SU-DHL-6 (cell line): ENCODE measurements around the gene CFAP45.

Experiments used
- H2AFZ ChIP-seq: fragments of 200-600 bp; sonication (generic); 2 replicates; pipeline ENCODE4 v1.6.1; 2014; ENCODE audit warnings: low read depth, mild to moderate bottlenecking, moderate library complexity, mixed read lengths, antibody characterized with exemption, low read length; ENCODE audit not compliant: severe bottlenecking
- H3F3A ChIP-seq: fragments of 200-600 bp; shearing (Covaris generic); 2 replicates; pipeline ENCODE4 v1.6.0; 2016; ENCODE audit warnings: antibody characterized with exemption, mild to moderate bottlenecking; ENCODE audit not compliant: insufficient read depth
- H3K27ac ChIP-seq: fragments of 200-600 bp; sonication (generic); 2 replicates; pipeline ENCODE4 v1.5.1; 2016; ENCODE audit warnings: low read depth, mild to moderate bottlenecking, low read length, moderate library complexity, mixed read lengths
- H3K27me3 ChIP-seq: fragments of 200-600 bp; sonication (generic), shearing (Covaris generic); 2 replicates; pipeline ENCODE4 v1.6.0; 2014; ENCODE audit warnings: mild to moderate bottlenecking, low read length
- H3K36me3 ChIP-seq: fragments of 200-600 bp; sonication (generic); 2 replicates; pipeline ENCODE4 v1.6.1; 2014; ENCODE audit warnings: mild to moderate bottlenecking, low read length, mixed read lengths
- H3K4me2 ChIP-seq: fragments of 300-600, 200-600 bp; shearing (Covaris generic), sonication (generic); 2 replicates; pipeline ENCODE4 v1.6.0; 2014; ENCODE audit warnings: low read length, low read depth, mild to moderate bottlenecking; ENCODE audit not compliant: poor library complexity, severe bottlenecking
- H3K4me3 ChIP-seq: fragments of 200-600 bp; sonication (generic); 2 replicates; pipeline ENCODE4 v1.5.1; 2014; ENCODE audit warnings: antibody characterized with exemption, low read length, mild to moderate bottlenecking, mixed read lengths; ENCODE audit not compliant: insufficient read depth, poor library complexity, severe bottlenecking
- H3K79me2 ChIP-seq: fragments of 200-600 bp; sonication (generic); 2 replicates; pipeline ENCODE4 v1.6.1; 2014; ENCODE audit warnings: mild to moderate bottlenecking, low read length, moderate library complexity; ENCODE audit not compliant: insufficient read depth
- H3K9ac ChIP-seq: fragments of 200-600 bp; sonication (generic); 2 replicates; pipeline ENCODE4 v1.7.0; 2014; ENCODE audit warnings: mild to moderate bottlenecking, low read length
- H3K9me2 ChIP-seq: fragments of 200-600 bp; sonication (generic); replicated peaks from 2 replicates; pipeline ENCODE4 v1.6.1; 2014; ENCODE audit warnings: low read length; ENCODE audit not compliant: insufficient read depth
- H3K9me3 ChIP-seq: fragments of 200-600 bp; sonication (generic); 2 replicates; pipeline ENCODE4 v1.6.1; 2014; ENCODE audit warnings: low read length, mixed read lengths; ENCODE audit not compliant: insufficient read depth
- H4K20me1 ChIP-seq: fragments of 200-600 bp; sonication (generic); 2 replicates; pipeline ENCODE4 v1.6.1; 2014; ENCODE audit warnings: low read depth, mild to moderate bottlenecking, antibody characterized with exemption, low read length, moderate library complexity, mixed read lengths
- CTCF ChIP-seq: fragments of 200-600 bp; sonication (generic); IDR thresholded peaks from one replicate; pipeline ENCODE4 v1.5.1; 2017; ENCODE audit warnings: antibody characterized with exemption, mild to moderate bottlenecking, low read length, moderate library complexity; ENCODE audit not compliant: insufficient read depth, poor library complexity, severe bottlenecking
- EZH2phosphoT487 ChIP-seq: fragments of 200-600 bp; sonication (generic), shearing (Covaris generic); conservative IDR thresholded peaks from 2 replicates; pipeline ENCODE4 v1.6.1; 2018; ENCODE audit warnings: mild to moderate bottlenecking, antibody characterized with exemption, low read length, moderate library complexity, mixed read lengths

Gene CFAP45

DNA sequence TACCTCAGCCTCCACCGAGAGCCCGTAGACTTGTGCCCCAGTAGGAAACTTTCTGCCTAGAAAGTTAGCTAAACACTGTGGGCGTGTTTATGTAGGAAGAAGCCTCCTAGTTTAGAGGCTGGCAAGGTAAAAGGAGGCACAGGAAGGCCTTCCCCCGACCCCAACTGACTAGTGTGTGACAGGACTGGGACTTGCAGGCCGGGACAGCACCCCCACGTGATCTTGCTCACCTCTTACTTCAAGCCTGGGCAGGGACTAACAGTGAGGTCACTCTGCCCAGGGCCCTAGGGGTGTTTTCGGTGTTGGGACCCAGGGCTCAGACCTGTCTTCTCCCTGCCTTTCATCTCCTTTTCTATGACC, 25.7 kb upstream of the CFAP45 start:
- Histone ChIP-seq H3K36me3 (0 out of 2 replicates have a peak, but pooled peaks cover 4% of the 10 kb centered on the region), H3K9ac (peak overlapping the region; percentile 85), H3K9me3 (no peaks in the 10 kb centered on the region), H3K4me2 (peak overlapping the region; percentile 61), H3K27ac (no peak overlapping the region), H3K27me3 (no peaks in the 10 kb centered on the region), H4K20me1 (peaks cover 4% of the 10 kb centered on the region; the same call in 1 of the 2 replicates), H3K9me2 (no peaks in the 10 kb centered on the region), H2AFZ (peak overlapping the region; percentile 73), H3K79me2 (peaks cover 45% of the 10 kb centered on the region), H3K4me3 (peak overlapping the region; percentile 84), H3F3A (peaks cover 17% of the 10 kb centered on the region)
- no peak for TF ChIP-seq EZH2phosphoT487
- no peak for TF ChIP-seq CTCF

DNA sequence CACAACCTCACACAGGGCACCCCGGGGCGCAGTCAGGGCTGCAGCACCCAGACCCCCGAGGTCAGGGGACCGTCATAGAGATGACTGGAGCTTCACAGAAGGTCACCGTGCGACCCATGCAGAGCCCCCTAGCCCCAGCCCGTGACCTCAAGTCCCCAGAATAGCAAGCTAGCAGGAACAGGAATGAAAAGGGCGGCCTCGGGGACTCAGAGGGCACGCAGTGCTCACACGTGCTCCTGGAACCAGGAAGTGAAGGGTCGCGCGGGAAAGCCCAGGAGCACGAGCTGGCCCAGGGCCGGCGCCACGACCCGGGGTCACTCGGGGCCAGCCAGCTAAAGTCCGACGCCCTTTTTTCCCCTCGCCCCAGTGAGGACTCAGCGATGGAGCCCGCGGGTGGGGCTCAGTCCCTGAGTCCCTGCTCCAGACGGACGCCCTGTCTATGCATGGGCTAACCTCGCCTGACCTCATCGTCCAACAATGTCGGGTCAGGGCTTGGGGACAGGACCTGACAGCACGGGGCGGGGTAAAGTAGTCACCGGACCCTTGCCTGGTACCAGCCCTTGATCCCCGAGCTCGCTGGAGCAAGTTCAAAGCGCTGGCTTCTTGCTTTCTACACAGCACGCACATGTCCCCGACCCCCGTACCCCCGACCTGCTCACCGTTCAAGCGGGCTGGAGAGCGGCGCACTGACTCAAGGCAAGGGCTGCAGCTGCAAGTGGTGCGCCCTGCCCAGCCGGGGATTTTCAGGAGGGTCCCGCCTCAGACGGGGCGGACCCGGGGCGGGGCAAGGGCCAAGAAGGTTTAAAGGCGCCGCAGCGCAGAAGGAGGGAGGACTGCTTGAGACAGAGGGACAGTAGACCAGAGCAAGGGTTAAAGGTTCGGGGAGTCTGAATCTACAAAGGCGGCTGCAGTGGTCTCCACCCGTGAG, 25.1 kb upstream of the CFAP45 start, which contains the start of gene TAGLN2:
TSS of gene TAGLN2 (minus strand) at position 717 of the 928 bp plus-strand sequence. CDS start 4,998 bp downstream, outside the sequence.
- Histone ChIP-seq H3K9ac (peak within 1 kb of the TSS; percentile 85), H3K4me2 (peak within 1 kb of the TSS; percentile 61), H3K9me2 (no peaks in the 10 kb centered on the region), H3K27ac (peak within 1 kb of the TSS; percentile 87), H3K79me2 (peaks cover 52% of the 10 kb centered on the region), H3F3A (peaks cover 17% of the 10 kb centered on the region), H2AFZ (peak within 1 kb of the TSS; percentile 73), H3K27me3 (no peaks in the 10 kb centered on the region), H3K4me3 (peak within 1 kb of the TSS; percentile 84), H3K36me3 (0 out of 2 replicates have a peak, but pooled peaks cover 6% of the 10 kb centered on the region), H3K9me3 (no peaks in the 10 kb centered on the region), H4K20me1 (peaks cover 4% of the 10 kb centered on the region; the same call in 1 of the 2 replicates)
- TF ChIP-seq CTCF: no peak
- TF ChIP-seq EZH2phosphoT487: no peak

GRCh38 chr1:159924025-159924790, 24.2 kb upstream of the CFAP45 start:
- H3F3A ChIP-seq: peaks cover 17% of the 10 kb centered on the region
- H3K4me2 ChIP-seq: peak overlapping the region; percentile 61
- H3K4me3 ChIP-seq: peak overlapping the region; percentile 84
- H3K9me3 ChIP-seq: no peaks in the 10 kb centered on the region
- no peaks in the 10 kb centered on the region for H3K9me2 ChIP-seq
- peak overlapping the region; percentile 87 for H3K27ac ChIP-seq
- peak overlapping the region; percentile 28 for H2AFZ ChIP-seq
- peak overlapping the region; percentile 85 for H3K9ac ChIP-seq
- H4K20me1 ChIP-seq: peaks cover 4% of the 10 kb centered on the region; the same call in 1 of the 2 replicates
- H3K79me2 ChIP-seq: peaks cover 52% of the 10 kb centered on the region
- TF ChIP-seq CTCF: no peak
- TF ChIP-seq EZH2phosphoT487: no peak
- 0 out of 2 replicates have a peak, but pooled peaks cover 6% of the 10 kb centered on the region for H3K36me3 ChIP-seq
- no peaks in the 10 kb centered on the region for H3K27me3 ChIP-seq
